ENCODE results near the gene MDM2. TPM values are rescaled to one million over a fixed set of nuclear protein-coding genes. Genes with fewer than 3 reads are reported as not detected.
"Not testable (repeated sequence)": the region's sequence is repeated elsewhere in the genome, so short reads cannot be mapped to it uniquely, and the experiment has no call there.

The MDM2 gene
- total RNA-seq, 3 donors from 2014 or later: 69.4 to 73.3 (median 71.8) TPM

GRCh38 chr12:68838046-68838886 lies 30.3 kb downstream of the MDM2 start:
- Histone ChIP-seq H3K9me3 (no peaks in the 10 kb centered on the region), H3K4me1 (no peaks in the 10 kb centered on the region), H3K4me3 (no peak overlapping the region), H3K27ac (no peak overlapping the region), H3K27me3 (no peaks in the 10 kb centered on the region), H3K36me3 (peaks cover 4% of the 10 kb centered on the region)
- no peak for DNase-seq (ENCODE audit: low spot score in 2 of 2)
- TF ChIP-seq POLR2A (IDR thresholded peaks at IDR 0.05) (no peak), CTCF (IDR thresholded peaks at IDR 0.05) (no peak), POLR2AphosphoS5 (IDR thresholded peaks at IDR 0.05) (no peak)
- intact Hi-C loops (cut with DNase I; ENCODE audit: low total_unique reads): no loop called here

DNA sequence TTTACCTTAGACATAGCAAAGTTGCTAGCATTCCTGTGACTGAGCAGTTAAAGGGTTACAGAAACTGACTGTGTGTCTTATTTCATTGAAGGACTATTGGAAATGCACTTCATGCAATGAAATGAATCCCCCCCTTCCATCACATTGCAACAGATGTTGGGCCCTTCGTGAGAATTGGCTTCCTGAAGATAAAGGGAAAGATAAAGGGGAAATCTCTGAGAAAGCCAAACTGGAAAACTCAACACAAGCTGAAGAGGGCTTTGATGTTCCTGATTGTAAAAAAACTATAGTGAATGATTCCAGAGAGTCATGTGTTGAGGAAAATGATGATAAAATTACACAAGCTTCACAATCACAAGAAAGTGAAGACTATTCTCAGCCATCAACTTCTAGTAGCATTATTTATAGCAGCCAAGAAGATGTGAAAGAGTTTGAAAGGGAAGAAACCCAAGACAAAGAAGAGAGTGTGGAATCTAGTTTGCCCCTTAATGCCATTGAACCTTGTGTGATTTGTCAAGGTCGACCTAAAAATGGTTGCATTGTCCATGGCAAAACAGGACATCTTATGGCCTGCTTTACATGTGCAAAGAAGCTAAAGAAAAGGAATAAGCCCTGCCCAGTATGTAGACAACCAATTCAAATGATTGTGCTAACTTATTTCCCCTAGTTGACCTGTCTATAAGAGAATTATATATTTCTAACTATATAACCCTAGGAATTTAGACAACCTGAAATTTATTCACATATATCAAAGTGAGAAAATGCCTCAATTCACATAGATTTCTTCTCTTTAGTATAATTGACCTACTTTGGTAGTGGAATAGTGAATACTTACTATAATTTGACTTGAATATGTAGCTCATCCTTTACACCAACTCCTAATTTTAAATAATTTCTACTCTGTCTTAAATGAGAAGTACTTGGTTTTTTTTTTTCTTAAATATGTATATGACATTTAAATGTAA lies 31.5 kb downstream of the MDM2 start:
- H3K9me3 ChIP-seq: no peaks in the 10 kb centered on the region
- H3K27me3 ChIP-seq: no peaks in the 10 kb centered on the region
- intact Hi-C loops (cut with DNase I; ENCODE audit: low total_unique reads): no loop called here
- no peaks in the 10 kb centered on the region for H3K4me1 ChIP-seq
- DNase-seq (ENCODE audit: low spot score in 2 of 2): no peak
- H3K27ac ChIP-seq: no peak overlapping the region
- H3K4me3 ChIP-seq: no peak overlapping the region
- peaks cover 4% of the 10 kb centered on the region for H3K36me3 ChIP-seq
- no peak for TF ChIP-seq CTCF (IDR thresholded peaks at IDR 0.05)
- no peak for TF ChIP-seq POLR2A (IDR thresholded peaks at IDR 0.05)
- TF ChIP-seq POLR2AphosphoS5 (IDR thresholded peaks at IDR 0.05): no peak

DNA sequence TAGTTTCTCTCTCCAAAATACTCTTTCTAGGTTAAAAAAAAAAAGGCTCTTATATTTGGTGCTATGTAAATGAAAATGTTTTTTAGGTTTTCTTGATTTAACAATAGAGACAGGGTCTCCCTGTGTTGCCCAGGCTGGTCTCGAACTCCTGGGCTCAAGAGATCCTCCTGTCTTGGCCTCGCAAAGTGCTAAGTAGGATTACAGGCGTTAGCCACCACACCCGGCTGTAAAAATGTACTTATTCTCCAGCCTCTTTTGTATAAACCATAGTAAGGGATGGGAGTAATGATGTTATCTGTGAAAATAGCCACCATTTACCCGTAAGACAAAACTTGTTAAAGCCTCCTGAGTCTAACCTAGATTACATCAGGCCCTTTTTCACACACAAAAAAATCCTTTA lies 33.2 kb downstream of the MDM2 start:
- H3K36me3 ChIP-seq, H3K4me3 ChIP-seq: not testable (repeated sequence)

GRCh38 chr12:68841717-68842116 lies 33.7 kb downstream of the MDM2 start:
- no peaks in the 10 kb centered on the region for H3K27me3 ChIP-seq
- peaks cover 4% of the 10 kb centered on the region for H3K36me3 ChIP-seq
- intact Hi-C loops (cut with DNase I; ENCODE audit: low total_unique reads): no loop called here
- H3K4me1 ChIP-seq: no peaks in the 10 kb centered on the region
- no peak overlapping the region for H3K4me3 ChIP-seq
- DNase-seq (ENCODE audit: low spot score in 2 of 2): no peak
- no peak for TF ChIP-seq CTCF (IDR thresholded peaks at IDR 0.05)
- no peak for TF ChIP-seq POLR2A (IDR thresholded peaks at IDR 0.05)
- TF ChIP-seq POLR2AphosphoS5 (IDR thresholded peaks at IDR 0.05): no peak
- H3K9me3 ChIP-seq: no peaks in the 10 kb centered on the region
- H3K27ac ChIP-seq: no peak overlapping the region

More for the DNA sequence above, 33.2 kb downstream of the MDM2 start:
- H3K27ac ChIP-seq; intact Hi-C loops (cut with DNase I; ENCODE audit: low total_unique reads); H3K9me3 ChIP-seq; H3K27me3 ChIP-seq; DNase-seq (ENCODE audit: low spot score in 2 of 2); H3K4me1 ChIP-seq: not testable (repeated sequence)

DNA sequence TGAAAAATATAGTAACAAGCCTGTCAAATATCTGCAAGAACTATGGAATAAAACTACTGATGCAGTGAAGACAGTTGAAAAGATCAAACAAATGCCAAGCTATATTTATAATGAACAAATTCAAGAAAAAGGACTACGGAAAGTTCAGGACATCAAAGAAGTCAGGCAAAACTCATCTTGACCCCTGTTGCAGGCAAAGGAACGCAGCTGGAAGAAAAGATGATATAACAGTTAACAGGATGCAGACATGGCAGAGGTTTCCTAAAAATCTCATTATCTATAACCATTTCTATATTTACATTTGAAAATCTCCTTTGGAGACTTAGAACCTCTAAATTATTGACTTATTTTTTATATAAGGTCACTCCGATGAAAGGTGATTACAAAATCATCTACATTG lies 34.1 kb downstream of the MDM2 start:
- intact Hi-C loops (cut with DNase I; ENCODE audit: low total_unique reads): no loop called here
- DNase-seq (ENCODE audit: low spot score in 2 of 2): no peak
- Histone ChIP-seq H3K27ac (no peak overlapping the region), H3K27me3 (no peaks in the 10 kb centered on the region), H3K9me3 (no peaks in the 10 kb centered on the region), H3K4me3 (no peak overlapping the region), H3K36me3 (peaks cover 4% of the 10 kb centered on the region), H3K4me1 (no peaks in the 10 kb centered on the region)
- TF ChIP-seq CTCF (IDR thresholded peaks at IDR 0.05): no peak

Data from breast epithelium (tissue), 4 donors.